Right atrium auricular region (tissue), 2 donors: ENCODE measurements around the gene MPRIP. TPM values are rescaled to one million over a fixed set of nuclear protein-coding genes. Genes with fewer than 3 reads are reported as not detected.
A peak's percentile ranks its signal among the peaks of the same experiment; 100 is the strongest.

Experiments
- DNase-seq: peaks from one replicate; pipeline ENCODE4 v3.0.0-alpha.2; 2019; ENCODE audit warnings: low spot score
- H3K27ac ChIP-seq, 2 donors: fragments of 200-600 bp; sonication (generic); 1 replicate in 1 of 2; 2 replicates in 1 of 2; pipeline ENCODE4 v1.5.1; 2016 to 2019
- H3K27me3 ChIP-seq, 2 donors: fragments of 200-600 bp; sonication (generic); one replicate each; pipeline versions ENCODE4 v1.5.1 to v1.6.0; 2017 to 2019
- H3K36me3 ChIP-seq: fragments of 200-600 bp; sonication (generic); one replicate; pipeline ENCODE4 v1.5.1; 2016
- H3K4me1 ChIP-seq, 2 donors: fragments of 200-600 bp; sonication (generic); one replicate each; pipeline versions ENCODE4 v1.5.1 to v1.6.0; 2017 to 2019
- H3K4me3 ChIP-seq, 2 donors: fragments of 200-600 bp; sonication (generic); 1 replicate in 1 of 2; 2 replicates in 1 of 2; pipeline ENCODE4 v1.5.1; 2017 to 2019; ENCODE audit warnings: mild to moderate bottlenecking in 1 of 2, moderate library complexity in 1 of 2
- H3K9me3 ChIP-seq, 2 donors: fragments of 200-600 bp; sonication (generic); one replicate each; pipeline ENCODE4 v1.5.1; 2019
- CTCF ChIP-seq, 2 donors: fragments of 200-600 bp; sonication (generic); IDR thresholded peaks; one replicate each; pipeline ENCODE4 v1.5.1; 2019; ENCODE audit warnings: antibody characterized with exemption in 2 of 2
- total RNA-seq, 2 donors: library from RNA; depleted of rRNA; stranded (reverse); fragments of >200 nt; gene quantifications; one replicate each; pipeline ENCODE4 v1.1.0, GENCODE V29; 2016

Gene MPRIP
- total RNA-seq, 2 donors from 2014 or later, result 102 to 145 TPM

- no peak overlapping the region for H3K4me3 ChIP-seq
- H3K4me1 ChIP-seq, result peaks cover 0 to 28% of the 10 kb centered on the region in 2 donors
- TF ChIP-seq CTCF (IDR thresholded peaks at IDR 0.05), result no peak
- H3K27me3 ChIP-seq, result no peaks in the 10 kb centered on the region
- peaks cover 94% of the 10 kb centered on the region for H3K36me3 ChIP-seq
- no peaks in the 10 kb centered on the region for H3K9me3 ChIP-seq
- H3K27ac ChIP-seq, result no peak overlapping the region
- no peak for DNase-seq
These were observed 97.8 kb downstream of the MPRIP start for GRCh38 chr17:17139972-17140589.

DNA sequence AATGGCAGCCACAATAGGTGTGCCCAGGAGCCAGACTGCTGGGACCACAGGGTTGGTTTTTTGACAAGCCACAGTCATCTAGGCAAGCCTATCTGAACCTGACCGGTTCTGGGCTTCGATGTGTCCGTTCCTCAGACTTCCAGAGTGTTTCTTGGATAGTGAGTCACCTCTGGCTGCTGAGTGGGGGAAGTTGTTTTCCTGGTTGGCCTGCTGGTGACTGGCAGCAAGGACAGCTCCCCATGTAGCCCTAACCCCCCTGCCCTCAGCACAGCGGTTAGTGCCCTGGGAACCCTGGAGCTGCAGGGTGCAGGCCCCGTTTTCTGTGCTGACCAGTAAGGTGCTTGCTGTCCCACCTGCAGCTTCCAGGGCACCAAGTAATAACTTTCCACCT is 98.3 kb downstream of the MPRIP start:
- peaks cover 0 to 33% of the 10 kb centered on the region in 2 donors for H3K4me1 ChIP-seq
- H3K9me3 ChIP-seq, result no peaks in the 10 kb centered on the region
- no peak overlapping the region for H3K4me3 ChIP-seq
- no peak for DNase-seq
- H3K36me3 ChIP-seq, result peaks cover 94% of the 10 kb centered on the region
- H3K27me3 ChIP-seq, result no peaks in the 10 kb centered on the region
- no peak for TF ChIP-seq CTCF (IDR thresholded peaks at IDR 0.05)
- no peak overlapping the region for H3K27ac ChIP-seq

DNA sequence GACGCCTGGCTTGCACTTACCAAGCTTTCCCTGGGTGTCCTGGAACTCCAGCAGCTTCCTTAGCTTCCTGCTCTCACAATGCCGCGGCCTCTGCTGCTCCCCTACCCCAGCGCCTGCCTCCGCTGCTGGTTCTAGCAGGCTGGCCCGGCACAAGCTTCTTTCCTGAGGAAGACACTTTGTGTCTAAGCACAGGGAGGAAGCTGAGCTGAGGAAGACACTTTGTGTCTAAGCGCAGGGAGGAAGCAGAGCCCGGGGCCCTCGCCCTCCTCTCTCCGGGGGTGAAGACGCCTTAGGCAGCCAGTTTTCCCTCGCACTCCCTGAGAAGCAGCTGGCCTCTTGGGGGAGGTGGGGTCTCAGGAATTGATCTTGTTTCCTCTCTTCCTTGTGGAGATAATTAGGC is 99.0 kb downstream of the MPRIP start:
- Histone ChIP-seq H3K27ac (no peak overlapping the region), H3K9me3 (no peaks in the 10 kb centered on the region), H3K4me1 (peaks cover 0 to 34% of the 10 kb centered on the region in 2 donors), H3K27me3 (no peaks in the 10 kb centered on the region), H3K36me3 (peaks cover 94% of the 10 kb centered on the region), H3K4me3 (no peak overlapping the region)
- no peak for DNase-seq
- TF ChIP-seq CTCF (IDR thresholded peaks at IDR 0.05), result no peak

GRCh38 chr17:17141860-17142552 is 99.7 kb downstream of the MPRIP start:
- Histone ChIP-seq H3K9me3 (no peaks in the 10 kb centered on the region), H3K27ac (no peak overlapping the region), H3K27me3 (no peaks in the 10 kb centered on the region), H3K4me3 (no peak overlapping the region), H3K36me3 (peaks cover 94% of the 10 kb centered on the region), H3K4me1 (peaks cover 0 to 34% of the 10 kb centered on the region in 2 donors)
- TF ChIP-seq CTCF (IDR thresholded peaks at IDR 0.05), result peak; percentile 64 to 88
- no peak for DNase-seq

DNA sequence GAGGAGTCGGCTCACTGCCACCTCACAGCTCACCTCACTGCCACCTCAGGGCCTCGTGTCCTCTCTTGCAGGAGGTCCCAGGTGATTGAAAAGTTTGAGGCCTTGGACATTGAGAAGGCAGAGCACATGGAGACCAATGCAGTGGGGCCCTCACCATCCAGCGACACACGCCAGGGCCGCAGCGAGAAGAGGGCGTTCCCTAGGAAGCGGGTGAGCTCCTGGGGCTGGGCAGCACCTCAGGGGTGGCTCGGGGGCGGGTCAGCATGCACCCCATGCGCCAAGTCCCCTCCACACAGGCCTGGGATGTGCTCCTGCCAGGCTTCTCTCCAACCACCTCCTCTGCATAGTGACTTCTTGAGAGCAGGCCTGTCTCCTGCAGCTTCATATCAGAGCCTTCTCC is 100.3 kb downstream of the MPRIP start:
- Histone ChIP-seq H3K27ac (no peak overlapping the region), H3K4me1 (peaks cover 0 to 34% of the 10 kb centered on the region in 2 donors), H3K4me3 (no peak overlapping the region), H3K27me3 (no peaks in the 10 kb centered on the region), H3K9me3 (no peaks in the 10 kb centered on the region), H3K36me3 (peaks cover 94% of the 10 kb centered on the region)
- no peak for TF ChIP-seq CTCF (IDR thresholded peaks at IDR 0.05)
- DNase-seq, result no peak
